Measurements from ENCODE around the gene IQGAP2. TPM values are rescaled to one million over a fixed set of nuclear protein-coding genes. Genes with fewer than 3 reads are reported as not detected.

The IQGAP2 gene
- total RNA-seq, 6 experiments from 2014 or later = 96.4 to 152 (median 123) TPM

- no peak overlapping the region for H3K4me3 ChIP-seq
- no peak for TF ChIP-seq POLR2A (IDR thresholded peaks at IDR 0.05)
- TF ChIP-seq, protein P1, sequence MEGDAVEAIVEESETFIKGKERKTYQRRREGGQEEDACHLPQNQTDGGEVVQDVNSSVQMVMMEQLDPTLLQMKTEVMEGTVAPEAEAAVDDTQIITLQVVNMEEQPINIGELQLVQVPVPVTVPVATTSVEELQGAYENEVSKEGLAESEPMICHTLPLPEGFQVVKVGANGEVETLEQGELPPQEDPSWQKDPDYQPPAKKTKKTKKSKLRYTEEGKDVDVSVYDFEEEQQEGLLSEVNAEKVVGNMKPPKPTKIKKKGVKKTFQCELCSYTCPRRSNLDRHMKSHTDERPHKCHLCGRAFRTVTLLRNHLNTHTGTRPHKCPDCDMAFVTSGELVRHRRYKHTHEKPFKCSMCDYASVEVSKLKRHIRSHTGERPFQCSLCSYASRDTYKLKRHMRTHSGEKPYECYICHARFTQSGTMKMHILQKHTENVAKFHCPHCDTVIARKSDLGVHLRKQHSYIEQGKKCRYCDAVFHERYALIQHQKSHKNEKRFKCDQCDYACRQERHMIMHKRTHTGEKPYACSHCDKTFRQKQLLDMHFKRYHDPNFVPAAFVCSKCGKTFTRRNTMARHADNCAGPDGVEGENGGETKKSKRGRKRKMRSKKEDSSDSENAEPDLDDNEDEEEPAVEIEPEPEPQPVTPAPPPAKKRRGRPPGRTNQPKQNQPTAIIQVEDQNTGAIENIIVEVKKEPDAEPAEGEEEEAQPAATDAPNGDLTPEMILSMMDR (IDR thresholded peaks at IDR 0.05) = no peak
- peaks cover 0 to 18% (median 4%) of the 10 kb centered on the region in 4 donors for H3K4me1 ChIP-seq
- no peaks in the 10 kb centered on the region for H3K27me3 ChIP-seq
- intact Hi-C loops (cut with DNase I) = no loop called here
- WGBS (ENCODE audit: insufficient coverage, low coverage, low lambda C conversion rate, missing lambda C conversion rate) = 59% methylated on average over 2 of the region's 3 CpGs
- no peaks in the 10 kb centered on the region for H3K9me3 ChIP-seq
- no peak overlapping the region for H3K27ac ChIP-seq
- no peak for ATAC-seq
- DNase-seq = no peak
- no peaks in the 10 kb centered on the region for H3K36me3 ChIP-seq
Observed at GRCh38 chr5:76376866-76377230, 26.2 kb upstream of the IQGAP2 start.

GRCh38 chr5:76378355-76378754, 24.7 kb upstream of the IQGAP2 start:
- no peak for DNase-seq
- WGBS (ENCODE audit: insufficient coverage, low coverage, low lambda C conversion rate, missing lambda C conversion rate) = 95% methylated on average over 6 of the region's 6 CpGs
- Histone ChIP-seq H3K36me3 (no peaks in the 10 kb centered on the region), H3K4me3 (no peak overlapping the region), H3K27ac (no peak overlapping the region), H3K27me3 (no peaks in the 10 kb centered on the region), H3K9me3 (no peaks in the 10 kb centered on the region), H3K4me1 (peaks cover 0 to 10% (median 0%) of the 10 kb centered on the region in 4 donors)
- no peak for ATAC-seq
- TF ChIP-seq POLR2A (IDR thresholded peaks at IDR 0.05) = no peak
- TF ChIP-seq, protein P1 (IDR thresholded peaks at IDR 0.05) = no peak
- intact Hi-C loops (cut with DNase I) = no loop called here

DNA sequence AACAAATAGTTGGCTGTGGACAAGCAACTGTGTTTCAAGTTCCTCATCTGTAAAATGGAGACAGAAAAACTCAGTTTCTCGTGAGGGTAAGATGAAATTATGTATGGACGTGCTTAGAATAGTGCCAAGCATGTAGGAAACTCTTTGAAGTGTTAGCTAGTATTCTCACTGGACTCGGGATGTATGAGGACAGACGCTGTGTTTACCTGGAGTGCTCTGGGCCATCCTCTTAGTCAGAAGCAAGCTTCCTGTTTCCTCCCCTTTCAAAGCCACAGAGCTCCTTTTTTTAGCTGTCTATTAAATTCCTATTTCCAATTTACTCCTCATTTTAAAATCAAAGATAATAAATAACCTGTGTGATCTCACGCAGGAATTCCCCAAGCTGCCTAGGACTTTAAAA, 23.8 kb upstream of the IQGAP2 start:
- ATAC-seq = peak in 1 of 4 donors; percentile 50
- no peak overlapping the region for H3K27ac ChIP-seq
- no peak overlapping the region for H3K4me3 ChIP-seq
- TF ChIP-seq, protein P1 (IDR thresholded peaks at IDR 0.05) = no peak
- no peak for TF ChIP-seq POLR2A (IDR thresholded peaks at IDR 0.05)
- no peak for DNase-seq
- H3K9me3 ChIP-seq = no peaks in the 10 kb centered on the region
- no peaks in the 10 kb centered on the region for H3K36me3 ChIP-seq
- WGBS (ENCODE audit: insufficient coverage, low coverage, low lambda C conversion rate, missing lambda C conversion rate) = 63% methylated on average over 5 of the region's 5 CpGs
- no peaks in the 10 kb centered on the region for H3K27me3 ChIP-seq
- intact Hi-C loops (cut with DNase I) = no loop called here
- peaks cover 0 to 20% (median 3%) of the 10 kb centered on the region in 4 donors for H3K4me1 ChIP-seq

DNA sequence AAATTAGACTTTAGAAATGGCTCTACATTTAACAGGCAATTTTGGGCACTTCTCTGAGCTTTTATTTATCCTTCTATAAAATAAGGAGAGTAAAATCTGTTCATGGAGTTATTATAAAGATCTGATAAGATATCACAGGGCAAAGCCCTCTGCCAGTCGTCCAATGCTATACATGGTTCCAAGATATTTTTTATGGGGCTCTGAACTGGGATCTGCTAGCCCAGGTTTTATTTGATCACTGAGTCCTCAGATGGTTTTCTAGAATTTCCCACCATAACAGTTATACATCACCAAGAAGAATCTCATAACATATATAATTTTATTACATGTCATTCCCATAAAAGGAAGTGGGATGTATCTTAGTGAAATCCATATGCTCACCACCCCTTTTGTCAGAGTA, 23.2 kb upstream of the IQGAP2 start:
- ATAC-seq = no peak
- intact Hi-C loops (cut with DNase I) = no loop called here
- no peak overlapping the region for H3K4me3 ChIP-seq

More for the DNA sequence above, 23.2 kb upstream of the IQGAP2 start:
- 60% methylated on average over 1 of the region's 1 CpG for WGBS (ENCODE audit: insufficient coverage, low coverage, low lambda C conversion rate, missing lambda C conversion rate)
- TF ChIP-seq, protein P1 (IDR thresholded peaks at IDR 0.05) = no peak
- no peak for TF ChIP-seq POLR2A (IDR thresholded peaks at IDR 0.05)
- H3K4me1 ChIP-seq = peaks cover 0 to 25% (median 5%) of the 10 kb centered on the region in 4 donors
- H3K27ac ChIP-seq = no peak overlapping the region
- DNase-seq = no peak
- no peaks in the 10 kb centered on the region for H3K27me3 ChIP-seq
- no peaks in the 10 kb centered on the region for H3K9me3 ChIP-seq
- H3K36me3 ChIP-seq = no peaks in the 10 kb centered on the region

Data from right lobe of liver (tissue), 6 donors.